Nucleus accumbens (tissue), 56 donors: ENCODE data around the gene ZNF785.
"Not testable (repeated sequence)": the region's sequence is repeated elsewhere in the genome, so short reads cannot be mapped to it uniquely, and the experiment has no call there.

ENCODE experiments used
- DNase-seq, 56 donors: peaks; one replicate each; lab custom pipeline; 2025; lab: John Stamatoyannopoulos, UW

ZNF785 gene

DNA sequence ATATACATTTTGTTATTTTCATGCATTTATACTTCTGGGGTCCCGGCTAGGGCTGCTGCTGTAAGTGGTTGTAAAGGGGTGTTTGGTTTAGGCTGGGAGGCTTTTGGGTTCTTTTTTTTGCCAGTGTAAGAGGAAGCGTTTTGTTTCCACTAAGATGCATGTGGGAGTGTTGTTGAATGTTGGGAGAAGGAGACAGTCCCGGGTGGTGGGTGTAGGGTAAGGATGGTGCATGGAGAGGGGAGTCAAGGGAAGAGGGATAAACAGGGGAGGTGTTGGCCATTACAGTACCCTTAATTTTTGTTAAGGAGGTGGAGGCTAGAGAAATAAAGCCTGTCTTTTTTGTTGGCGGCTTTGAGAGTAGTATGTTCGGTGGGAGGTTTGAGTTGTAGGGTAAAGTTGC is 42.4 kb downstream of the ZNF785 start:
- DNase-seq, result no peak

DNA sequence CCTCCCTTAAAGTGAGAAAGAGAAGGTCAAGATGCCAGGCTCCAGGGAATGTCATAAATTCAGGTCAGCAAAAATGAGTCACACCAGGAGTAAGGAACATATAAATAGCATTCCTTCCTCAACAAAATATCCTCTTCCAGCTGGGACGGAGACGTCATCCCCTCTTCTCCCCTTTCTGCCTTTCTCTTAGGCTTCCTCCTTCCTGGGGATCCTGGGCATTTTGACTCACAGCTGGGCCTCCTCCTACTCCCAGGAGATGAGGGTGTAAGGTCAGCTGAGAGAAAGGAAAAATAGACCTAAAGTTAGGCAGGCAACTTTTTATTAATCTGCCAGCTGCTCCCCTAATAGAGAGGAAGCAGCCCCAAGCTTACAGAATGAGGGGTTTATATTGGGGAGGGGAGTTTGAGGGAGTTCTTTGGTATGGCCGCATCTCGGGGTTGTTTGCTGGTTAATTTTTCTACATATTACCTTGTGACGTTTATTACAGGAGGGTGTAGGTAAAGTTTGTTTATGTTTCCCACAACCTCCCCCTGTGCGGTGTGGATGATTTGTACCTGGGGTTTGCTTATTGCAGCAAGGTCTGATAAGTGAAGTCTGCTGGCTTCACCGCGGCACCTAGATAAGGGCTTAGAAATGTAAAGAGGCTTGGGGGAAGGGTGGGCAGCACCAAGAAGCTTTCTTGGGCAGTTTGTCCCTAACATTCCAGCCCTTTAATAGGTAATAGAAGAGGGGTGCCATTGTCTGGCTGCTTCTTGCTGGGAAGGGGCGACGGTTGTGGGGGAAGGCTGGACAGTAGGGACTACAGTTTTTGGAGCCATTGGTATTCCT is 43.8 kb downstream of the ZNF785 start:
- DNase-seq, result no peak

DNA sequence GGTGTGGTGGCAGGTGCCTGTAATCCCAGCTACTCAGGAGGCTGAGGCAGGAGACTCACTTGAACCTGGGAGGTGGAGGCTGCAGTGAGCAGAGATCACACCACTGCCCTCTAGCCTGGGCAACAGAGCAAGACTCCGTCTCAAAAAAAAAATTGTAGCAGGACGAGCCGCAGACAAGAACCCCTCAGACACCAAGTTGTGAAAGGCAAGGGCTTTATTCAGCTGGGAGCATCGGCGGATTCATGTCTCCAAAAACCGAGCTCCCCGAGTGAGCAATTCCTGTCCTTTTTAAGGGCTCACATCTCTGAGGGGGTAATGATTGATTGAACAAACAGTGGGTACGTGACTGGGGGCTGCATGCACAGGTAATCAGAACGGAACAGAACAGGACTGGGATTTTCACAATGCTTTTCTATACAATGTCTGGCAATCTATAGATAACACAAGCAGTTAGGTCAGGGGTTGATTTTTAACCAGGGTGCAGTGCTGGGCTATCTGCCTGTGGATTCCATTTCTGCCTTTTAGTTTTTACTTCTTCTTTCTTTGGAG is 44.5 kb downstream of the ZNF785 start:
- DNase-seq, result not testable (repeated sequence)

DNA sequence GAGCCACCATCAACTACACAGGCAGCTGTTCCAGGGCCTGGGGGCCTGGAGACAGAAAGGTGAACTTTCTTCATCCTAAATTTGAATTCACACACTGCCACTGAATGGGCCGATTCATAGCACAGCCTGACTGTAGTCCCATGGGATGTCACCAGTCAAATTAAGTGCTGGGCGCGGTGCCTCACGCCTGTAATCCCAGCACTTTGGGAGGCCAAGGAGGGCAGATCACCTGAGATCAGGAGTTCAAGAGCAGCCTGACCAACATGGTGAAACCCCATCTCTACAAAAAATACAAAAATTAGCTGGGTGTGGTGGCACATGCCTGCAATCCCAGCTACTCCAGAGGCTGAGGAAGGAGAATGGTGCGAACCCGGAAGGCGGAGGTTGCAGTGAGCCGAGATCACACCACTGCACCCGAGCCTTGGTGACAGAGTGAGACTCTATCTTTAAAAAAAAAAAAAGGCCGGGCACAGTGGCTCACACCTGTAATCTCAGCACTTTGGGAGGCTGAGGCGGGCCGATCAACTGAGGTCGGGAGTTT is 45.4 kb downstream of the ZNF785 start:
- DNase-seq, result not testable (repeated sequence)

DNA sequence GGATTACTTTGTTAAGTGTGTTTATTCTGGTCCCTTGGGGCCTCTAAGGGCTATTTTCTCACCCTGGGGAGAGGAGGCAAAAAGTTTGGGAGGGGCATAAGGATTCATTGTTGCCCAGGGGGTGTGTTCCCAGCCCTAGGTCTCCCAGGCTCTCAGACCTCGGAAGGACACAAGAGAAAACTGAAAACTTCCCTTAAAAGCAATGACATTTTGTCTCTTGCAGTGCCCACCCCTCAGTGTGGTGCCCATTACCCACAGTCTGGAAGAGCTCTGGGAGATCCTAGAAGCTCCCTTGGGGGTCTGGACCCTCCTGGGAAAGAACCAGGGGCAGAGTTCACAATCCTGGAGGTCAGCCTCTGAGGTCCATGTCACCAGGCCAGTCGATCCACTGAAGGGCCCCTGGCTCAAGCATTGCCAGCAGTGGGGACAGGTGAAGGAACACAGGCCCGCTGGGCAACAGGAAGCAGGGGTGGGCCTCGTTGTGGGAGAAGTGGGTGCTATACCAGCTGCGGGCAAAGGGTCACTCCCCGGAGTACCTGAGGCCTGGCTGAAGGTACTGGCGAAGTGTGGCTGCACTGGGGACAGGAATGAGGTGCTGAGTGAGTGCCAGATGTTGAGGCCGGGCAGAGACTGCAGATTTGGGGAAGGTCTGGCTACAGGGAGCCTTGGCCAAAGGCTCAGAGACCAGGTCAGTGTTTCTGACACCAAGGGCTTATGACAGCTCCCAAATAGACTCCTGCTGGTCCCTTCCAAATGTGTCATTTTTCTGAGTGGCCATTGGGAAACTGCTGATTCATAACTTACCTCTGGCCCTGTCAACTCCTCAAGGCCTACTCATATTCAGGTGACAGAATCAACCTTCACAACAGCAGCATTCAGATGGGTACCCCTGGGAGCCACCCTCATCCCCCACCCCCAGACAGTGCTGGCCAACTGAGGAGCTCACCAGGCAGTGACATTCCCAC is 46.2 kb downstream of the ZNF785 start:
- DNase-seq, result no peak

DNA sequence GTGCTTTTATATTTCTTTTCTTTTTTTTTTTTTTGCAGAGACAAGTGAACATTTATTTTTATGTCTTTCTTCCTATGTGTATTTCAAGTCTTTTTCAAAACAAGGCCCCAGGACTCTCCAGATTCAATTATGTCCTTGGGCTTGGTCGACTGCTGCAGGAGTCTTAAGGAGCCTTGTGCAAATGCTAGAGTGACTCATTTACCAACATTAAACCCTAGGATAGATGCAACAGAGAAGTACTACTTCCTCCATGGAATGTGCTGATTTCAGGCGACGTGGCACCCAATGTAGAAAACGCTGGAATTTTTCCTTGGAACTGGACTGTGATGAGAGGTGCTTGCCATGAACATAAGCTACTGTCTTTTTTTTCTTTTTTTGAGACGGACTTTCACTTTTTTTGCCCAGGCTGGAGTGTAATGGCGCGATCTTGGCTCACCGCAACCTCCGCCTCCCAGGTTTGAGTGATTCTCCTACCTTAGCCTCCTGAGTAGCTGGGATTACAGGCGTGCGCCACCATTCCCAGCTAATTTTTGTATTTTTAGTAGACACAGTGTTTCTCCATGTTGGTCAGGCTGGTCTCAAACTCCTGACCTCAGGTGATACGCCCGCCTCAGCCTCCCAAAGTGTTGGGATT is 49.0 kb downstream of the ZNF785 start:
- DNase-seq, result not testable (repeated sequence)

DNA sequence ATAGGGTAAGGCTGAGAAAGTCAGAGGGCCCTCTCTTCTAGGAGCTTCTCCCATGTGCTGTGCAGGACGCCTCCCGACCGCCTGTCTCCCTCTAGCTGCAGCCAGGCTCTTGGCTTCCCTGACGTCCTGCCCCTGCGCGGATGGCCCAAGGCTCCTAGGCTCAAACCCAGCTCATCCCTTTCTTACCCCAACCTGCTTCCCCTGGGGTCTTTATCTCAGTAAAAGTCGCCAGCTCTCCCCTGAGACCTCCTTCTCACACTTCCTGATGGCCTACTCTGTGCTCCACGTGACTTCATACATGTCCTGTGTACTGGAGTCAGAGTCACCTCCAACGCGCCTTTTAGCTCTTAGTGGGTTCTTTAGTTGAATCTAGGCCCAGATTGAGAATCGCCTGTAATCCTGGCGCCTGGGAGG is 49.7 kb downstream of the ZNF785 start:
- peak in 34 of 56 donors; percentile 6 to 57 (median 29) for DNase-seq

DNA sequence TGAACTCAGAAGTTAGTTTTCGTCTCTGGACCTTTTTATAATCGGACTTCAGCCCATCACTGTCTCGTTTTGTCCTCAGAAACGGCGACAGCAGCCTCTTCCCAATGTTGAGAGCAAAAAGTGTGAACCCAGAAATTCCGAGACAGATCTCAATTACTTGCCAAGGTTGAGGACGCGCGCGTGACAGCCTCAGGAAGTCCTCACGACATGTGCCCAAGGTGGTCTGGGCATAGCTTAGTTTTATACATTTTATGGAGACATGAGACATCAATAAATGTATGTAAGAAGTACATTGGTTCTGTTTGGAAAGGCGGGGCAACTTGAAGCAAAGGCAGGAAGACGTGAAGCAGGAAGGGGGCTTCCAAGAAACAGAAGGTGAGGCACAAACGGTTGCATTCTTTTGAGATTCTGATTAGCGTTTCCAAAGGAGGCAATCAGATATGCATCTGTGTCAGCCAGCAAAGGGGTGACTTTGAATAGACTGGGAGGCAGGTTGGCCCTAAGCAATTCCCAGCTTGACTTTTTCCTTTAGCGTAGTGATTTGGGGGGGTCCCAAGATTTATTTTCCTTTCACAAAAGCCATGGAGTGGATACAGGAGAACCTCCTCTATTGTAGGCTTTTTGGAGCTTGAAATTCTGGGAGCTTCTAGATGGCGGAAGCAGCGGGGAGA is 50.3 kb downstream of the ZNF785 start:
- peak in 1 of 56 donors; percentile 31 for DNase-seq

DNA sequence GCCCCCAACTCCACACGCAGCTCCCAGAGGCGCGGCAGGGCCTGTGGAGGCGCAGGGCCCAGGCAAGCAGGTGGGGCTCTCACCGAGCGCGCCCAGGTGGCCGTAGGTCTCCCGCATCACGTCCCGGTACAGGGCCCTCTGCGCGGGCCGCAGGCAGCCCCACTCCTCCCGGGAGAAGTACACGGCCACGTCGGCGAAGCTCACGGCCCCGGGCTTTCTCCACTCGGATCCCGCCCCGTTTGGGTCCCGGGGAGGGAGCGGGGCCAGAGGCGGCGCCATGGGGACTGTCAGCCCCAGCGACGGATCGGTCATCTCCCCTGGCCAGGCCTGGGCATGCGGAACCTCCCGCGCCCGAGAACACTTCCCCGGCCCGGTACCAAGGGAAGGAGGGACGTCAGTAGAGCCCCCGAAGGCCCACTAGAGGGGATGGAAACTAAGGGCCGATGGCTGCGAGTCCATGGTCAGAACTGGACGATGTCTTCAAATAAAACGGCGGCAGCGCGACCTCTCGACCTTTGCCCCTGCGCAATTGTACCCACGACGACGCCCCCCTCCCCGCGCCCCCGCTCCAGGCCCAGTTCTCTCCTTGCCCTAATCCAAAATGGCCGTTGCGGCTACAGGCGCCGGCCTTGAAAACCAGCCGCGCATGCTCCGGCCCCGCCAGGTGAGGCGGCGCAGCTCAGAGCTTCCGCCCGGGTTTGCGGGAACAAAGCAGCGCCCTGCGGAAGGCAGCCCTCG is 51.0 kb downstream of the ZNF785 start, which contains the start of gene ZNF747:
TSS of gene ZNF747 (minus strand) at position 491 of the 738 bp plus-strand sequence. CDS start at position 312, 179 bp downstream.
- peak; percentile 38 to 96 (median 90) for DNase-seq

DNA sequence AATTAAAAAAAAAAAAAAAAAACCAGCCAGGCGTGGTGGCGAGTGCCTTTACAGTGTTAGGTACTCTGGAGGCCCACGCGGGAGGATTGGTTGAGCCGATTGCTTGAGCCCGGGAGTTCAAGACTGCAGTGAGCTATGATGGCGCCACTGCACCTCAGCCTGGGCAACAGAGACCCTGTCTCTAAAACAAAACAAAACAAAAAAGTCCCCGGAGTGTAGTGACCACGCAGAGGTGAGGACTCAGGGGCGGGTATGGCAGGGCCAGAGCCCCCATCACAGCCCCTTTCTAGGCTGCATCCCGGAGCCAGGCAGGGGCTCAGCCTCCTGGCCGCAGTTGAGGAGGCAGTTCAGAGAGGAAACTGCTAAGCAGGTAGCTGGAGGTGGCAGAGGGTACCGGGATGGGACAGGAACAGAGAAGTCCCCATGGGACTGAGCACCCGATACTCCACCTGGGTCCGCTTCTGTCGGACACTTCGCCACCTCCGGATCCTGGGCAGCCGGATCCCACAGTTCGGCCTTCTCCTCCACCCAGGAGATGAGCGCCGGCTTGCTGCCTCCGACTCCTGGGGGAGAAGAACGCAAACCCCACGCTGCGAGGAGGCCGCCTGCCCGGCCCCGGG is 51.6 kb downstream of the ZNF785 start:
- DNase-seq, result peak in 2 of 56 donors; percentile 22 to 33

DNA sequence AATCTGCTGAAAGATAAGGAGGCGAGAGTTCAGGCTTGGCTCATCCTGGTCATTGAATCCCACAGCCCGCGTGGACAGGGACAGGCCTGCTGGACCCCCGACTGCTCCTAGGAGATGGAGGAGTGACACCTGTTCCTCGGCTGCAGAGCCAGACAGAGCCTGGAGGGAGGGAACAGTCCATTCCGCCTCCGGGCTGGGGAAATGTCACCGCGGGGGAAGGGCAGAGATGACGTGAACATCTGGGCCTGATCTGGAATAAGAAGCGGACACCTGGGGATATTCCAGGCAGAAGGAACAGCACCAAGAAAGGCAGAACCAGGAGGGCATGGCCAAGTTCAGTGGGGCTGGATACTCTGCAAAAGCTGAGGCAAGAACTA is 52.4 kb downstream of the ZNF785 start:
- DNase-seq, result no peak

DNA sequence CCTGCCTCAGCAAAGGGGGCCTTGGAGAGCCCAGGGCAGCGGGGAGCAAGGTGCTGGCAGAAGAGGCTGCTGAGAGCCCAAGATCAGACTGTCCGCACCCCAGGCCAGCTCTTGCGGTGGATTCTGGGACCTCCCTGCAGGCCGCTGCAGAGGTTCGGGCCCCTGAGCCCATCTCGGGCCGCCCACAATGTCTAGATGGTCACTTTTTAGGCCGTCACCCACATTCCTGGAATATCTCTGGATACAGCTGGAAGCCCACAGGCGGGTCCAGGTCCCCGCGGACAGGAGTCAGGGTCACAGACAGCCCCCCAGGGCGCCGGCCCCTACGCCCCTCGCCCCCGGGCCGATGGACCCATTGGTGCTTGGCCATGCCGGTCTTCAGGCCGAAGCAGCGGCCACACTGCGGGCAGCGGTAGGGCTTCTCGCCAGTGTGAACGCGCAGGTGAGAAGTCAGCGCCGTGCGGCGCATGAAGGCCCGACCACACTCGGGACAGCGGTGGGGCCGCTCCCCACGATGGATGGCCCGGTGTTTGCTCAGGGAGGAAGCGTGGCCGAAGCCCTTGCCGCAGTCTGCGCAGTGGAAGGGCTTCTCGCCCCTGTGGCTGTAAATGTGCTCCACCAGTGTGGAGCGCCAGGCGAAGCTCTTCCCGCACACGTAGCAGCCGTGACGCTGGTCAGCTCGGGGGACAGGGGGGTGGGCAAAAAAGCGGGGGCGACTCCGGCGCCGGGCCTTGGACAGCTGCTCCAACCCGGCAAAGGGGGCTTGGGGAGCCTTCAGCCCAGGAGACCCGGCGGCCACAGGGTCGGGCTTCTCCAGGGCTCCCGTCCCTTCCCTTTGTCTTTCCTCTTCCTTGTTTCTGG is 53.0 kb downstream of the ZNF785 start:
- no peak for DNase-seq
